OCI-LY7 (cell line): Measurements from ENCODE around the gene NPC1. TPM values are rescaled to one million over a fixed set of nuclear protein-coding genes. Genes with fewer than 3 reads are reported as not detected.
"Not testable (repeated sequence)": the region's sequence is repeated elsewhere in the genome, so short reads cannot be mapped to it uniquely, and the experiment has no call there.

ENCODE experiments used
- BruUV-seq: library from RNA; stranded (reverse); fragments of 400-500 nt; replicated peaks from 2 replicates; lab custom pipeline; 2021; lab: Mats Ljungman, UMichigan
- CTCF ChIA-PET: fragments of 300-600 bp; sonication (Branson Sonifier 250); formaldehyde crosslinking; loops from one replicate; lab custom pipeline; 2022; ENCODE audit warnings: antibody characterized with exemption; ENCODE audit not compliant: unreplicated experiment; lab: Charles Lee
- POLR2A ChIA-PET: fragments of 300-600 bp; sonication (Branson Sonifier 250); formaldehyde crosslinking; loops from one replicate; lab custom pipeline; 2022; ENCODE audit warnings: antibody characterized with exemption; lab: Charles Lee
- DNase-seq: peaks from one replicate; pipeline ENCODE4 v3.0.0-alpha.2; 2015; ENCODE audit warnings: low spot score
- H2AFZ ChIP-seq: fragments of 200-600 bp; sonication (generic), shearing (Covaris generic); 2 replicates; pipeline ENCODE4 v1.6.1; 2014; ENCODE audit warnings: mild to moderate bottlenecking, antibody characterized with exemption, low read length, moderate library complexity
- H3K27ac ChIP-seq: fragments of 200-600 bp; sonication (generic); 2 replicates; pipeline ENCODE4 v1.5.1; 2014; ENCODE audit warnings: mixed run types, low read depth, mild to moderate bottlenecking, moderate library complexity, low read length, inconsistent platforms; ENCODE audit not compliant: poor library complexity, severe bottlenecking
- H3K36me3 ChIP-seq: fragments of 200-600 bp; sonication (generic); 2 replicates; pipeline ENCODE4 v1.6.1; 2014; ENCODE audit warnings: mild to moderate bottlenecking, antibody characterized with exemption, low read length, moderate library complexity, mixed read lengths; ENCODE audit not compliant: insufficient read depth
- H3K4me1 ChIP-seq: fragments of 200-600 bp; sonication (generic); 2 replicates; pipeline ENCODE4 v1.5.1; 2014; ENCODE audit warnings: mild to moderate bottlenecking, low read length; ENCODE audit not compliant: insufficient read depth, poor library complexity, severe bottlenecking
- H3K4me2 ChIP-seq: fragments of 200-600 bp; sonication (generic); 2 replicates; pipeline ENCODE4 v1.6.1; 2014; ENCODE audit warnings: mild to moderate bottlenecking, low read length
- H3K4me3 ChIP-seq: fragments of 200-600 bp; sonication (generic); 2 replicates; pipeline ENCODE4 v1.5.1; 2014; ENCODE audit warnings: mild to moderate bottlenecking, low read depth, low read length; ENCODE audit not compliant: poor library complexity, severe bottlenecking
- H3K79me2 ChIP-seq: fragments of 200-600 bp; sonication (generic); 2 replicates; pipeline ENCODE4 v1.6.1; 2016; ENCODE audit warnings: low read depth, mild to moderate bottlenecking, low read length, moderate library complexity, mixed read lengths; ENCODE audit not compliant: insufficient read depth
- H3K9me2 ChIP-seq: fragments of 200-600 bp; sonication (generic); 2 replicates; pipeline ENCODE4 v1.6.1; 2016; ENCODE audit warnings: mild to moderate bottlenecking, low read length, mixed read lengths; ENCODE audit not compliant: insufficient read depth
- H3K9me3 ChIP-seq: fragments of 200-600 bp; sonication (generic); 2 replicates; pipeline ENCODE4 v1.6.1; 2014; ENCODE audit warnings: mild to moderate bottlenecking, mixed run types, low read length, mixed read lengths
- H4K20me1 ChIP-seq: fragments of 200-600 bp; sonication (generic); 2 replicates; pipeline ENCODE4 v1.6.1; 2014; ENCODE audit warnings: mild to moderate bottlenecking, antibody characterized with exemption, low read length, moderate library complexity, mixed read lengths; ENCODE audit not compliant: insufficient read depth
- EZH2phosphoT487 ChIP-seq: fragments of 200-600 bp; sonication (generic); IDR thresholded peaks from 2 replicates; pipeline ENCODE4 v1.6.1; 2018; ENCODE audit warnings: low read depth, borderline replicate concordance, mild to moderate bottlenecking, mixed run types, antibody characterized with exemption, low read length, moderate library complexity, mixed read lengths
- intact Hi-C: fragments of 100-400 bp; cut with micrococcal nuclease; formaldehyde crosslinking; loops from one replicate; pipeline ENCODE4 v1.10.0; 2022; ENCODE audit not compliant: unreplicated experiment
- total RNA-seq, 2 experiments: library from RNA; depleted of rRNA in 1 of 2; stranded (reverse); fragments of >200 nt in 1 of 2; shearing (Covaris generic) in 1 of 2; gene quantifications; 2 replicates each; pipeline ENCODE4 v1.2.3, GENCODE V29; 2014 to 2022
- TF ChIP-seq, protein P1 (sequence below): fragments of 200-600 bp; sonication (generic); conservative IDR thresholded peaks from 2 replicates; pipeline ENCODE4 v1.5.1; 2014; ENCODE audit warnings: mild to moderate bottlenecking, antibody characterized with exemption, low read length, moderate library complexity, mixed read lengths

The NPC1 gene
- total RNA-seq, 2 experiments from 2014 or later: 26.0 to 38.9 TPM

DNA sequence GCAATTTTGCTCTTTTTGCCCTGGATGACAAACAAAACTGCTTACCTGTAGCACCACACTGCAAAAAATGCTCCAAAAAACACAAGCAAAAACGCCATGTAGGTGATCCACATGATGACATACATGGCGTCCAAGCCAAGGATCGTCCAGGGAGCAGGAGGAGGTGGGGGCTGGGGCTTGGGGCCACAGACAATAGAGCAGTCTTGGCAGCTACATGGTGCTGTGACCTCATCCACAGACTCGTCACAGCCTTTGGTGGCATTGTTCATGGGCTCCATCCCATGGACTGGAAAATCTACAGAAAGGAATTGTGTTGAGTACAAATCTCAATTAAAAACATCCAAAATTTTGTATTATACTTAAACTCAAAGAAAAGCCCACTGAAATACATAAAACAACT is 26.1 kb downstream of the NPC1 start:
- Histone ChIP-seq H2AFZ (no peak overlapping the region), H3K36me3 (peaks cover 91% of the 10 kb centered on the region), H4K20me1 (no peaks in the 10 kb centered on the region), H3K4me3 (no peak overlapping the region), H3K4me1 (no peaks in the 10 kb centered on the region), H3K27ac (no peak overlapping the region), H3K79me2 (no peaks in the 10 kb centered on the region), H3K4me2 (no peak overlapping the region), H3K9me3 (no peaks in the 10 kb centered on the region), H3K9me2 (no peaks in the 10 kb centered on the region)
- ChIA-PET POLR2A (interaction anchor here (0.6 to 1.2 kb wide), 3 partner anchors 10 to 417 kb away, joined by 3 read pairs; no protein-coding TSS in a partner anchor), CTCF (no interaction called here)
- TF ChIP-seq, protein P1, sequence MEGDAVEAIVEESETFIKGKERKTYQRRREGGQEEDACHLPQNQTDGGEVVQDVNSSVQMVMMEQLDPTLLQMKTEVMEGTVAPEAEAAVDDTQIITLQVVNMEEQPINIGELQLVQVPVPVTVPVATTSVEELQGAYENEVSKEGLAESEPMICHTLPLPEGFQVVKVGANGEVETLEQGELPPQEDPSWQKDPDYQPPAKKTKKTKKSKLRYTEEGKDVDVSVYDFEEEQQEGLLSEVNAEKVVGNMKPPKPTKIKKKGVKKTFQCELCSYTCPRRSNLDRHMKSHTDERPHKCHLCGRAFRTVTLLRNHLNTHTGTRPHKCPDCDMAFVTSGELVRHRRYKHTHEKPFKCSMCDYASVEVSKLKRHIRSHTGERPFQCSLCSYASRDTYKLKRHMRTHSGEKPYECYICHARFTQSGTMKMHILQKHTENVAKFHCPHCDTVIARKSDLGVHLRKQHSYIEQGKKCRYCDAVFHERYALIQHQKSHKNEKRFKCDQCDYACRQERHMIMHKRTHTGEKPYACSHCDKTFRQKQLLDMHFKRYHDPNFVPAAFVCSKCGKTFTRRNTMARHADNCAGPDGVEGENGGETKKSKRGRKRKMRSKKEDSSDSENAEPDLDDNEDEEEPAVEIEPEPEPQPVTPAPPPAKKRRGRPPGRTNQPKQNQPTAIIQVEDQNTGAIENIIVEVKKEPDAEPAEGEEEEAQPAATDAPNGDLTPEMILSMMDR: no peak
- TF ChIP-seq EZH2phosphoT487: no peak
- intact Hi-C loops: no loop called here
- DNase-seq: no peak
- BruUV-seq: no TSS peak

DNA sequence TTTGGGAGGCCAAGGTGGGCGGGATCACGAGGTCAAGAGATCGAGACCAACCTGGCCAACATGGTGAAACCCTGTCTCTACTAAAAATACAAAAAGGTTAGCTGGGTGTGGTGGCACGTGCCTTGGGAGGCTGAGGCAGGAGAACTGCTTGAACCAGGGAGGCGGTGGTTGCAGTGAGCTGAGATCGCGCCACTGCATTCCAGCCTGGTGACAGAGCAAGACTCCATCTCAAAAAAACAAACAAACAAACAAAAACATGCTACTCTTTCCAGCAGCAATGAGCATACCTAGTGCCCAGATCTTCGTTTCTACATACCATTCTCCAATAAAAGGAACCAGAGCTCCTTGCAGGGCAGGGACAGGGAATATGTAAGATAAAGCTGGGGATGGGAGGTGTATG is 28.8 kb downstream of the NPC1 start:
- CTCF ChIA-PET, BruUV-seq, H3K4me3 ChIP-seq, H3K9me2 ChIP-seq, H4K20me1 ChIP-seq, H3K79me2 ChIP-seq, DNase-seq, H3K4me2 ChIP-seq, H2AFZ ChIP-seq, H3K27ac ChIP-seq, intact Hi-C loops, H3K9me3 ChIP-seq, H3K4me1 ChIP-seq: not testable (repeated sequence)
- POLR2A ChIA-PET: interaction anchor here (0.7 to 0.8 kb wide), 3 partner anchors 22 to 379 kb away, joined by 3 read pairs; no protein-coding TSS in a partner anchor
- H3K36me3 ChIP-seq: peaks cover 94% of the 10 kb centered on the region

DNA sequence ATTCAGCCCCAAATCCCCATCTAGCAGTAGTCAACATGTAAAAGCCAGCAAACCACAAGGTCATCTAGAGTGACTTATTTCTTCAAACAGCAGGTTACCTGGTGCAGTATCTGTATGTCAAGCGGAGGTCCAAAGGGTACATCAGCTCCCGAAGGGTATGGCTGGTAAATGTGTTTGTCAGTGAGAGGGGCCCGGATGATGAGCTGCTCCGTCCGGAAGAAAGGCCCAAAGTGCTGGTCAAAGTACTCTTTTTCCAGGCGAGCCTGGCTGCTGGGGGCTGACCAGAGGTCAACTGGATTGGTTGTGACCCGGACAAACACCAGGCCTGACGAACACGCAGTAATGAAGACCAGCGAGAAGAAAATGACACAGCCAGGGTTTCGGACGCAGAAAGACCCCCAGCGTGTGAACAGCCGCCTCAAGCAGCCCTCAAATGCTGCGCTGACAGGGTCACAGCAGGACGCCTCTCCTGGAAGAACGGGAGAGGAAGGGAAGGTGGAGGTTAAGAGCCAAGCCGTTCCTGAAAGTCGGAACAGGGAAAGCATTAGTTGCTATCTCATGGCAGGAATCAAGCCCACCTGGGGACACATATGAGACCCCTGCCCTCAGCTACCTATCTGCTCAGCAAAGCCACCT is 30.0 kb downstream of the NPC1 start:
- no peak overlapping the region for H3K4me2 ChIP-seq
- H3K4me1 ChIP-seq: no peaks in the 10 kb centered on the region
- no peaks in the 10 kb centered on the region for H3K79me2 ChIP-seq
- BruUV-seq: no TSS peak
- intact Hi-C loops: no loop called here
- H4K20me1 ChIP-seq: no peaks in the 10 kb centered on the region
- POLR2A ChIA-PET: no interaction called here
- no peak for DNase-seq
- TF ChIP-seq EZH2phosphoT487: no peak
- TF ChIP-seq, protein P1: no peak
- no peak overlapping the region for H2AFZ ChIP-seq
- H3K4me3 ChIP-seq: no peak overlapping the region
- no peaks in the 10 kb centered on the region for H3K9me2 ChIP-seq
- no peak overlapping the region for H3K27ac ChIP-seq
- H3K36me3 ChIP-seq: peaks cover 95% of the 10 kb centered on the region
- no peaks in the 10 kb centered on the region for H3K9me3 ChIP-seq
- CTCF ChIA-PET: no interaction called here
